ENCODE data around the gene RASAL3.
"Not testable (repeated sequence)": the region's sequence is repeated elsewhere in the genome, so short reads cannot be mapped to it uniquely, and the experiment has no call there.

Gene RASAL3

DNA sequence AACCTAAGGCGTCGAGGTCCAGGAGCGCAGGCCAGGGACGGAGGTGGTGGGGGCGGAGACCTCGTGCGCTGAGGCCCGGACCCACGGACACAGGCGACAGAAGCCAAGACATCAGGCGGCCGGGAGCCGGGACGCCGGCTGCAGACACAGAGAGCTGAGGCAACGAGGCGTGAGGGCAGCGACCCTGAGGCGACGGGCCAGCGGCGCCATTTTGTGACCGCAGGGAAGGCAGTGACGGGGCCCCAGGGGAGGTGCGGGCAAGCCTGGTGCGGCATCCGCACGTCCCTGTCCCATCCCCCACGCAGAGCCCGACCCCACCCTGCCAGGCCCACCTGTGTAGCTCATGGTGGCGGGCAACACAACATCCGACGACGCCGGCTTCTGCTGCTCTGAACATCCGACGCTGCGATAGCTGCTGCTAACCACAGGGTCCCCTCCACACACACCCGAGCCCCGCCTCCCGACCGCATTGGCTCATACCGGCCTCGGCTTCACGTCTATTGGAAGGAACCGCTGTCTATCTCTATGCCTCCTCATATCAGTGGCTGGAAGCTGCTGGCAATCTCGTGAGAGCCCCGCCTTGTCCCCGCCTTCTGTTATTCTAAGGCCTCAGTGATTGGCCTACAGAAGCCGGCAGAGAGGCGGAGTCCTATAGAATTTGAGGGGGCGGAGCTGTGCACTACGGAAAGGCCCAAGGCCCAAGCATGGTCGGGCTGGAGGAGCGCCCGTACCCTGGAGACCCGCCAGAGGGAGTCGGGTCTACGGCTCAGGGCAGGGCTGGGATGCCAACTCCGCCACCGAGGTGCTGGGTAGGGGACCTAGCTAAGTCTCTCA, 45.5 kb downstream of the RASAL3 start, which contains the start of gene AKAP8L:
Gene AKAP8L (minus strand): TSS at position 410 of the 834 bp plus-strand sequence. CDS start 65 bp downstream, at position 345.
- peak; percentile 99 for DNase-seq

DNA sequence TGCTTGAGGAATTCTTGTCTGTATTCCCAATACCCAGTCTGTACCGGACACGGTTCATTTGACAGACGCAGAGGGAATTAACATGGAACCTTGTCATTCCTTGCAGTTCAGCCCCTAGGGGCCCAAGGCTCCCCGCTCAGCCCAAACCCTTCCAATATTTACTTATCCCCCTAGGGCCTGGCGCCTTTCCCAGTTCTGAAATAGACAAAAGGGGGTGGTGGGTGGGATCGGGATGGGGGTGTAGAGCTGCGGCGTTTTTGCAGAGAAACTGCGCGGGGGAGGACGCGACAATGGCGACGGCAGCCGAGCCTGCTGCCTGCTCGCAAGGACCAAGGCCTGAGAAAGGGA, 46.1 kb downstream of the RASAL3 start:
- no peak for DNase-seq

DNA sequence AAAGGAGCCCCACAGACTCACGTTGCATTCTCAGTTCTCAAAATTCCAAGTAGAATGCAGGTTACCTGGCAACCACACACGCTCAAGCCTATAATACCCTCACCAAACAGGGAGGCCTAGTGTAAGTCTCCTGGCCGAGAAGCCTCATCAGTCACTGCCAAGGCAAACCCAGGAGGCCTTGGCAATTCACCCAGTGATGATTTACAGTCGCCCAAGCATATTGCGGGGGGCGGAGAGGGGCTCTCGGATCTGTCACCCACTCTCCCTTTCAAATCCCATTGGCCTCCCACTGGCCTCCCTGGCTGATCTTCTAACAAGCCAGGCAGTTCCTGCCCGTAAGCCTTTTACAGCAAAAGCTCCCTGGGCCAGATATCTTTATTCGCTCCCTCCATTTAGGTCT, 46.6 kb downstream of the RASAL3 start:
- DNase-seq, result no peak

DNA sequence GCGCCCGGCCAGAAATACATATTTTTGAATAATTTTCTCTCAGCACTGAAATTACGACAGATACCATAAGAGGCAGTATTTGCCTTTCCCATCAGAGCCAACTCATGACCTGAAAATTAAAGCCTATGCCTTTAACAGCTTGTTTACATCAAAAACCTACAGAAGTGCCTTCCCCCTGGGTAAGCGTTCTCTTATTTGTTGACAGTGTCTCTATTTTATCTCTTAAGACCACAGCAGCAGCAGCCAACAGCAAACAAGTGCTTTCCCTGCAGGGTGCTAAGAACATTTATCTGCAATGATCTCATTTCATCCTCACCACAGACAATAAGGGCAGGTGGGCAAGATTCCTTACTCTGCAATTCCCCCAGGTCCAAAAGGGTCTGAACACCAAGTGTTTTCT, 51.5 kb downstream of the RASAL3 start:
- DNase-seq, result no peak

DNA sequence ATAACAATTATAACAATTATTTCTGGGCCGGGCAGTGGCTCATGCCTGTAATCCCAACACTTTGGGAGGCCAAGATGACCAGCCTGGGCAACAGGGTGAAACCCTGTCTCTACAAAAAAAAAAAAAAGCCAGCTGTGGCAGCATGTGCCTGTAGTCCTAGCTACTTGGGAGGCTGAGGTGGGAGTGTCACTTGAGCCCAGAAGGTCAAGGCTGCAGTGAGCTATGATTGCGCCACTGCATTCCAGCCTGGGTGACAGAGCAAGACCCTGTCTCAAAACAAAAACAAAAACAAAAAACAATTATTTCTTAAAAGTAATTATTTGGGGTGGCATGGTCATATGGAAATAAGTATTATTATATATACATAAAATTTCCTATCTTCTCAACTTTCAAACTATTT, 53.0 kb downstream of the RASAL3 start:
- DNase-seq, result not testable (repeated sequence)

DNA sequence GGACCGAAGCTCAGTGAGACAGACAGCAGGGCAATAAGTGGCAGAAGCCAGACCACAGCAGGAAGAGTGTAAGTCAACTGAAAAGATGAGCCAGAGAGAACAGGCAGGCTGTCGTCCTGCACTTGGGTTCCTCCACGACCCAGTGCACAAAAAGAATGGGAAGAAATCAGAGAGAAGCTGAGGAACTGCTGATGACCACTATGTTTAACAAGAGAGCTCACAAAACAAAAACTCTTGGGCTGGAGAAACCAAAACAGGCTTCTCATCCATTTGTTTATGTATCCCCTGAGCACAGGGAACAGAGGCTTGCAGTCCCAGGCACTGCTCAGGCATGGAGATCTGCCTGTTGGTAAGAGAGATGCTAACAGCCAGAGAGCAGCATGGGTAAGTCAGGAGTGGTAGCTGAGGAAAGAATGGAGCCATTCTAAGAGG, 59.5 kb downstream of the RASAL3 start:
- peak; percentile 43 for DNase-seq

DNA sequence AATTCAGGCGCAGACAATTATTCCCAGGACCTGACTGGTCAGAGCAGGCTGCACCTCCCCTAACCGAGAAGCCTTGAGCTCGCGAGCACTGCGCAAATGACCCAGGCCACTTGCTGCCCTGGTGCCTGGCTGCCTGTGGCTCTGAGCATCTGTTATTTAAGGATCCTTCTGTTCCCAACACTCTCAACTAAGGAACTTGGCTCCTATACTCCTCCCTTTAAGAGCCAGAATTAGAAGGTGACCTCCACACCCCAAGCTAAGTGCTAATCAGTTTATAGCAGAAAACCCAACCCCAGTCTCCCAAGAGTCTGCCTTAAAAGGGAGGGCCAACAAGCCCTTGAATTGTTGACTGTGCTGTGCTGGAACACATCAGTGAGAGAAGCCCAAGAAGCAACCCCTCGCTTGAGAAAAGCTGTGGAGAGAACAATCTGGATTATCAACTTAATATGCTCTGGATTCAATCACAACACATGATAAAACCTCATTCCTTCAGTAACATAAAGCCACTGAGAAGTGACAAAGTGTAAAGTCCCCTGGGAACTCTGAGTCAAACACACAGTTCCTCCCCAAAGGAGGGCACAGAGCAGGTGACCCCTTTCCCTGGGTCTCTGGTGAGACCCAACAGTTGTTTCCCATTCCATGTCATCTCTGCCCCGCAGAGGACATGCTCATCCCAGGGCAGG, 60.1 kb downstream of the RASAL3 start:
- DNase-seq, result peak; percentile 24

DNA sequence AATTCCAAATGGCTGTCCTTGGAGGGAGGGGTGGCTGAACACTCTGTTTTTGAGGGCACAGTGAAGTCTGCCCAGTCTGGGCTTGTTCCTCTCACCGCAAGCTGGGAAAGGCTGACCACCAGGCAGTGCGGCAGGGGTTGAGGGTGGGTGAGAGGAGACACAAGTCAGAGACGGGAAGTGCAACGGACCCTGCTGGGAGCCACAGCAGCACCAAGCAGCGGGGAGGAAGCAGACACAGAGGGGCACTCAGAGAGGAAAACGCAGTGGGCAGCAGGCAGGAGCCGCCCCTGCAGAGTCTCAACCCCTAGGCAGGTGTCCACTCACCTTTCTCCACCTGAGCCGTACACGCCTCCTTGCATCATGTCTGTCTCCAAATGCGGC, 61.2 kb downstream of the RASAL3 start:
- DNase-seq, result no peak

DNA sequence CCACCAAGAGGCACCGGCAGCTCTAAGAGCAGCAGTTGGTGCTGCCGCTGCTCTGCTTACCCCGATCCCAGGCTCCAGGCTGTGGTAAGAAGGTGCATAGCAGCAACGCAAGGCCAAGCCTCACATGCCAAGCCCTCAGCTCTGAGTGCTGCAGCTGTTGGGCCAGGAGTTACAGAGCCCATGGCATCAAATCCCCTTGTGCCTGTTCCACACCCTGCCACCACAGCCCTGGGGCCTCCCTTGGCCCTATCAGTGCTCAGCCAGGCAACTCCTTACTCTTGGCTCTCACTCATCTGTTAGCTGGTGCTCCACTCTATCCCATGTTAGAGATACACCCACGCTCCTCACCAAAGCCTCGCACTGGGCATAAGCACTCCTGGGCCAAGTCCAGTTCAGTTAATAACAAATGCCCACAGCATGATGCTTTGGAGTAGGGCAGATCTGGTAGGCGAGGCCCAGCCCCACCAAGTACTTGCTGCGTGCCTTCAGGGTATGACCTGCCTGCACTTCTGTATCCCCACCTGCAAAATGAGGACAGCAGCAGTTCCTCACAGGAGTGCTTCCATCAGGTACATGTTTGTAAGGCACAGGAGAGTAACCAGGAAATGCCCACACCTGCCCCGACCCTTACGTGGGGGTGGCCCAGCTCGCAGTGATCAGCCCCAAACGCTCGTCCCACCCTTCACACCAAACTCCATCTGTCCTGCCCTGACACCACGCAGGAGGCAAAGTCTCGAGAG, 61.8 kb downstream of the RASAL3 start:
- no peak for DNase-seq
